Activated B cell treated with CpG ODN at 0.5 μM for 24 hours (primary cell): ENCODE measurements around the gene C22orf15. TPM values are rescaled to one million over a fixed set of nuclear protein-coding genes. Genes with fewer than 3 reads are reported as not detected.

Source experiments
- ATAC-seq: fragments of 200-7000 bp; cut with Tn5 transposase; one replicate; pipeline ENCODE4 v1.10.0; 2021; ENCODE audit warnings: low read depth, mild to moderate bottlenecking, moderate library complexity
- CTCF ChIA-PET: fragments of 350-600 bp; sonication (Branson Sonifier 250); formaldehyde crosslinking; loops from one replicate; lab custom pipeline; 2021; ENCODE audit warnings: antibody characterized with exemption; lab: Charles Lee
- POLR2A ChIA-PET: fragments of 350-600 bp; sonication (Branson Sonifier 250); formaldehyde crosslinking; loops from one replicate; lab custom pipeline; 2021; ENCODE audit warnings: antibody characterized with exemption; lab: Charles Lee
- DNase-seq: peaks from one replicate; pipeline ENCODE4 v3.0.0; 2022
- H3K27ac Mint-ChIP-seq: one replicate; pipeline ENCODE4 v1.8.0; 2020; ENCODE audit warnings: mixed read lengths
- H3K27me3 Mint-ChIP-seq: one replicate; pipeline ENCODE4 v1.8.0; 2021; ENCODE audit warnings: mixed read lengths
- H3K36me3 Mint-ChIP-seq: one replicate; pipeline ENCODE4 v1.8.0; 2021; ENCODE audit warnings: low read depth, mixed read lengths
- H3K4me1 Mint-ChIP-seq: one replicate; pipeline ENCODE4 v1.8.0; 2021; ENCODE audit warnings: mixed read lengths
- H3K4me3 Mint-ChIP-seq: one replicate; pipeline ENCODE4 v1.8.0; 2020; ENCODE audit warnings: mild to moderate bottlenecking, mixed read lengths
- H3K9me3 Mint-ChIP-seq: one replicate; pipeline ENCODE4 v1.8.0; 2020; ENCODE audit warnings: mixed read lengths
- CTCF ChIP-seq: fragments of 200-600 bp; IDR thresholded peaks from one replicate; pipeline ENCODE4 v1.8.0; 2022; ENCODE audit warnings: antibody characterized with exemption, mild to moderate bottlenecking
- intact Hi-C: fragments of 100-400 bp; cut with micrococcal nuclease; formaldehyde crosslinking; loops from one replicate; pipeline ENCODE4 v1.15.1; 2024
- total RNA-seq: library from RNA; stranded (reverse); gene quantifications from 2 replicates; pipeline ENCODE4 v1.2.3, GENCODE V29; 2022

Gene C22orf15
- total RNA-seq, 1 donor from 2014 or later, result 0.31 TPM

GRCh38 chr22:23786752-23787599 is 24.2 kb downstream of the C22orf15 start, which contains the start of gene SMARCB1:
Gene SMARCB1, plus strand, starts transcription at chr22:23786966. Its CDS starts 204 bp downstream, at chr22:23787170.
- Mint-ChIP-seq H3K4me1 (peaks cover 51% of the 10 kb centered on the region), H3K4me3 (peak within 1 kb of the TSS; percentile 90), H3K27me3 (no peaks in the 10 kb centered on the region), H3K36me3 (peaks cover 27% of the 10 kb centered on the region), H3K27ac (peak within 1 kb of the TSS; percentile 88), H3K9me3 (no peaks in the 10 kb centered on the region)
- DNase-seq (peak; percentile 89), ATAC-seq (peak; percentile 85)
- TF ChIP-seq CTCF, result no peak
- intact Hi-C loops, result loop anchor here (1.0 to 5.0 kb wide), 6 partner anchors 13 to 125 kb away; partner anchors contain the start of gene DERL3
- POLR2A ChIA-PET, result interaction anchor here (0.8 to 3.2 kb wide), 11 partner anchors 9 to 70 kb away, joined by 3 to 20 read pairs (median 6); partner anchors contain the start of genes DERL3, MMP11, SLC2A11 and VPREB3
- CTCF ChIA-PET, result interaction anchor here (1.2 to 1.4 kb wide), 2 partner anchors 15 to 63 kb away, joined by 4 read pairs; partner anchors contain the start of gene MMP11

- ChIA-PET POLR2A (interaction anchor here (1.0 to 3.2 kb wide), 10 partner anchors 10 to 70 kb away, joined by 3 to 20 read pairs (median 7); partner anchors contain the start of genes DERL3, MMP11, SLC2A11 and VPREB3), CTCF (interaction anchor here (1.2 to 1.4 kb wide), 2 partner anchors 16 to 62 kb away, joined by 4 read pairs; partner anchors contain the start of gene MMP11)
- intact Hi-C loops, result loop anchor here (1.0 to 5.0 kb wide), 4 partner anchors 13 to 125 kb away; partner anchors contain the start of gene DERL3
- TF ChIP-seq CTCF, result no peak
- ATAC-seq (no peak), DNase-seq (no peak)
- Mint-ChIP-seq H3K36me3 (peaks cover 30% of the 10 kb centered on the region), H3K27ac (peak overlapping the region; percentile 88), H3K4me3 (peak overlapping the region; percentile 90), H3K9me3 (no peaks in the 10 kb centered on the region), H3K4me1 (peaks cover 51% of the 10 kb centered on the region), H3K27me3 (no peaks in the 10 kb centered on the region)
Observed at GRCh38 chr22:23787600-23787896, 24.8 kb downstream of the C22orf15 start.

GRCh38 chr22:23787910-23788309 is 25.1 kb downstream of the C22orf15 start:
- peaks cover 51% of the 10 kb centered on the region for H3K4me1 Mint-ChIP-seq
- ATAC-seq (no peak), DNase-seq (no peak)
- ChIA-PET CTCF (interaction anchor here (1.2 to 1.4 kb wide), 2 partner anchors 16 to 62 kb away, joined by 4 read pairs; partner anchors contain the start of gene MMP11), POLR2A (interaction anchor here (0.6 to 3.2 kb wide), 9 partner anchors 12 to 70 kb away, joined by 4 to 20 read pairs (median 8); partner anchors contain the start of genes DERL3, MMP11, SLC2A11 and VPREB3)
- no peaks in the 10 kb centered on the region for H3K27me3 Mint-ChIP-seq
- no peak for TF ChIP-seq CTCF
- no peaks in the 10 kb centered on the region for H3K9me3 Mint-ChIP-seq
- H3K27ac Mint-ChIP-seq, result peak overlapping the region; percentile 88
- intact Hi-C loops, result loop anchor here (1.0 to 5.0 kb wide), 4 partner anchors 12 to 124 kb away; partner anchors contain the start of gene DERL3
- peaks cover 33% of the 10 kb centered on the region for H3K36me3 Mint-ChIP-seq
- H3K4me3 Mint-ChIP-seq, result peak overlapping the region; percentile 90

- intact Hi-C loops, result loop anchor here (5.0 kb wide), 1 partner anchor 123 kb away; no protein-coding TSS in a partner anchor
- CTCF ChIA-PET, result interaction anchor here (0.7 kb wide), 1 partner anchor 57 kb away, joined by 3 read pairs; no protein-coding TSS in a partner anchor
- H3K4me3 Mint-ChIP-seq, result peak overlapping the region; percentile 53
- peaks cover 45% of the 10 kb centered on the region for H3K36me3 Mint-ChIP-seq
- H3K4me1 Mint-ChIP-seq, result peaks cover 53% of the 10 kb centered on the region
- POLR2A ChIA-PET, result interaction anchor here (0.6 to 3.2 kb wide), 4 partner anchors 10 to 99 kb away, joined by 3 to 18 read pairs (median 4); partner anchors contain the start of gene SLC2A11
- DNase-seq, result no peak
- no peak for TF ChIP-seq CTCF
- no peaks in the 10 kb centered on the region for H3K9me3 Mint-ChIP-seq
- no peak for ATAC-seq
- no peaks in the 10 kb centered on the region for H3K27me3 Mint-ChIP-seq
- H3K27ac Mint-ChIP-seq, result no peak overlapping the region
Observed at GRCh38 chr22:23789121-23789520, 26.3 kb downstream of the C22orf15 start.
